Stimulated activated CD4-positive, alpha-beta T cell treated with anti-CD3 and anti-CD28 coated beads, Interleukin-4, amount 100 ng/mL, for 4 hours (primary cell): ENCODE results near the gene ZNF699.
"Not testable (repeated sequence)": the region's sequence is repeated elsewhere in the genome, so short reads cannot be mapped to it uniquely, and the experiment has no call there.

Experiments used
- DNase-seq, 2 experiments: peaks; one replicate each; pipeline ENCODE4 v3.0.0-alpha.2; 2020

The ZNF699 gene

GRCh38 chr19:9283485-9283884 is 26.2 kb downstream of the ZNF699 start:
- DNase-seq, result not testable (repeated sequence)

GRCh38 chr19:9251236-9251635 is 58.4 kb downstream of the ZNF699 start:
- no peak for DNase-seq

DNA sequence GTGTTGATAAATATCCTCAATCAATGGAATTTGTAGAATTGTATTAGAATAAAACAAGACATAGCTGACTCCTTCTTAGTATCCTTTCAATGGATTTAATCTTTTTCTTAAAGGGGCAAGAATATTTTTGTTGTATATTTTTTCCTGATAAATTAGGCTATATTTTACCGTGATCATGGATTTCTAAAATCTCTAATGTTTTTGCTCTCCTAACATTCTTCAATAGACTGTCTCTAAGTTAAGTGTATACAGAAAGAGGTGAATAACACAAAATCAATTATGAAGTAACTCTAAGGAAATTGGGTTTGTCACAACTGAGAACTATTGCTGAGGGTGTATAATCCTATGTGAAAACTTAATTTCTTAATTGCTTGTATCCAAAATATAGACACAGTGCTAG is 59.0 kb downstream of the ZNF699 start, which contains the start of gene OR7E24:
TSS of gene OR7E24 (plus strand) at position 301 of the 400 bp plus-strand sequence. CDS start 114 bp downstream, outside the sequence.
- DNase-seq, result no peak
